K562 (cell line): ENCODE data around the gene LATS1. TPM values are rescaled to one million over a fixed set of nuclear protein-coding genes. Genes with fewer than 3 reads are reported as not detected.

ENCODE experiments used
- ATAC-seq: fragments of 200-7000 bp; cut with Tn5 transposase; 3 replicates; pipeline ENCODE4 v1.9.1; 2020; ENCODE audit warnings: moderate library complexity
- BruUV-seq: library from RNA; stranded (reverse); fragments of 400-500 nt; replicated peaks from 2 replicates; lab custom pipeline; 2021; lab: Mats Ljungman, UMichigan
- CTCF ChIA-PET: fragments of 300-600 bp; formaldehyde crosslinking; extraction: SDS; loops from one replicate; lab custom pipeline; 2021; ENCODE audit warnings: low intra/inter-chr PET ratio; lab: Yijun Ruan, JAX
- POLR2A ChIA-PET: fragments of 300-600, 350-650 bp; sonication (Branson Sonifier 250); formaldehyde crosslinking; extraction: SDS; loops from one replicate; lab custom pipeline; 2021; ENCODE audit warnings: antibody characterized with exemption, inconsistent platforms; lab: Yijun Ruan, JAX
- DNase-seq, 4 experiments: peaks; one replicate each; pipeline versions ENCODE4 v3.0.0 to v3.0.0-alpha.2; 2011 to 2018; ENCODE audit warnings: low spot score in 3 of 4, mixed read lengths in 3 of 4; ENCODE audit errors: extremely low read depth in 1 of 4
- FAIRE-seq: peaks from 2 replicates; lab custom pipeline; 2011; peaks lifted over from hg19 to GRCh38; lab: Jason Lieb, UNC
- H2AFZ ChIP-seq: 2 replicates; pipeline ENCODE4 v1.6.0; 2011; ENCODE audit warnings: low read depth, low read length, control low read depth, inconsistent platforms
- H3K27ac ChIP-seq: fragments of 200-600 bp; 3 replicates; pipeline ENCODE4 v1.8.0; 2011; ENCODE audit warnings: low read depth, mild to moderate bottlenecking, control low read depth, inconsistent platforms, low read length, moderate library complexity, mixed read lengths; ENCODE audit errors: extremely low read depth
- H3K27me3 ChIP-seq, 2 experiments: fragments of 300-600 bp in 1 of 2; 2 replicates in 1 of 2; 3 replicates in 1 of 2; pipeline versions ENCODE4 v1.6.0 to v1.8.0; 2011; ENCODE audit warnings: inconsistent platforms in 2 of 2, low read length in 2 of 2, mild to moderate bottlenecking in 1 of 2, mixed read lengths in 1 of 2, moderate library complexity in 1 of 2; ENCODE audit not compliant: control insufficient read depth in 2 of 2, insufficient read depth in 2 of 2
- H3K36me3 ChIP-seq: fragments of 300-600 bp; 3 replicates; pipeline ENCODE4 v1.8.0; 2011; ENCODE audit warnings: mild to moderate bottlenecking, low read length, inconsistent platforms; ENCODE audit not compliant: control insufficient read depth, insufficient read depth
- H3K4me1 ChIP-seq, 2 experiments: fragments of 200-600 bp in 1 of 2; replicated peaks in 1 of 2; 2 replicates in 1 of 2; 3 replicates in 1 of 2; pipeline versions ENCODE4 v1.5.1 to v1.8.0; 2011; ENCODE audit warnings: inconsistent platforms in 2 of 2, low read length in 2 of 2, mild to moderate bottlenecking in 1 of 2, mixed read lengths in 1 of 2, moderate library complexity in 1 of 2; ENCODE audit not compliant: control insufficient read depth in 2 of 2, insufficient read depth in 2 of 2
- H3K4me2 ChIP-seq: 2 replicates; pipeline ENCODE4 v1.6.1; 2011; ENCODE audit warnings: low read length, control low read depth, inconsistent platforms, mixed read lengths; ENCODE audit not compliant: insufficient read depth
- H3K4me3 ChIP-seq: fragments of 200-600 bp; sonication (generic), shearing (Covaris generic); 2 replicates; pipeline ENCODE4 v1.5.1; 2016; ENCODE audit warnings: control low read depth, inconsistent platforms
- H3K79me2 ChIP-seq: fragments of 200-600 bp; 3 replicates; pipeline ENCODE4 v1.8.0; 2011; ENCODE audit warnings: low read length, inconsistent platforms; ENCODE audit not compliant: control insufficient read depth, insufficient read depth
- H3K9ac ChIP-seq, 2 experiments: 2 replicates each; pipeline versions ENCODE4 v1.6.0 to v1.6.1; 2011; ENCODE audit warnings: low read depth in 2 of 2, low read length in 2 of 2, control low read depth in 1 of 2, inconsistent platforms in 1 of 2, mild to moderate bottlenecking in 1 of 2, mixed read lengths in 1 of 2; ENCODE audit not compliant: insufficient read depth in 1 of 2
- H3K9me1 ChIP-seq: one replicate; pipeline ENCODE4 v1.6.0; 2011; ENCODE audit warnings: inconsistent platforms, mild to moderate bottlenecking, low read length, moderate library complexity; ENCODE audit not compliant: control insufficient read depth, insufficient read depth
- H3K9me3 ChIP-seq: replicated peaks from 2 replicates; pipeline ENCODE4 v1.5.1; 2011; ENCODE audit warnings: low read depth, low read length, inconsistent platforms; ENCODE audit not compliant: control insufficient read depth, insufficient read depth
- H4K20me1 ChIP-seq: replicated peaks from 2 replicates; pipeline ENCODE4 v1.6.1; 2011; ENCODE audit warnings: low read length, inconsistent platforms, mixed read lengths; ENCODE audit not compliant: control insufficient read depth, insufficient read depth
- ATF3 ChIP-seq, 2 experiments: fragments of 450-650 bp in 1 of 2; sonication (generic) in 1 of 2; formaldehyde crosslinking in 1 of 2; IDR thresholded peaks in 1 of 2; conservative IDR thresholded peaks in 1 of 2; 2 replicates each; pipeline versions ENCODE4 v1.6.1 to v1.8.1; 2016 to 2023; ENCODE audit warnings: mild to moderate bottlenecking in 2 of 2, moderate library complexity in 2 of 2, inconsistent platforms in 1 of 2, missing genetic modification reagents in 1 of 2
- GATAD2A ChIP-seq: fragments of 450-650 bp; IDR thresholded peaks from 2 replicates; pipeline ENCODE4 v1.6.1; 2017
- HDAC2 ChIP-seq: fragments of 450-650 bp; IDR thresholded peaks from 2 replicates; pipeline ENCODE4 v1.6.1; 2016; ENCODE audit warnings: mild to moderate bottlenecking
- KAT8 ChIP-seq: fragments of 450-650 bp; IDR thresholded peaks from 2 replicates; pipeline ENCODE4 v1.6.1; 2016; ENCODE audit warnings: low read depth, mild to moderate bottlenecking
- KDM2B ChIP-seq: fragments of 250-450 bp; sonication (Bioruptor Pico); IDR thresholded peaks from 2 replicates; pipeline ENCODE4 v1.8.0; 2021; ENCODE audit warnings: mild to moderate bottlenecking, moderate library complexity
- KDM5B ChIP-seq: fragments of 200-600 bp; sonication (generic); IDR thresholded peaks from 2 replicates; pipeline ENCODE4 v1.6.1; 2012; ENCODE audit warnings: low read depth, mild to moderate bottlenecking, moderate library complexity, low read length, control low read depth, inconsistent platforms; ENCODE audit not compliant: insufficient replicate concordance
- PHF8 ChIP-seq: fragments of 200-600 bp; sonication (generic); IDR thresholded peaks from 2 replicates; pipeline ENCODE4 v1.6.1; 2012; ENCODE audit warnings: mixed run types, mild to moderate bottlenecking, inconsistent platforms, low read length, moderate library complexity, borderline replicate concordance
- RAD21 ChIP-seq, 2 experiments: fragments of 250-450 bp in 1 of 2; fragments of 450-650 bp in 1 of 2; sonication (Bioruptor Pico) in 1 of 2; formaldehyde crosslinking in 1 of 2; IDR thresholded peaks in 1 of 2; conservative IDR thresholded peaks in 1 of 2; 2 replicates each; pipeline versions ENCODE4 v1.4.0 to v1.8.0; 2020 to 2022; ENCODE audit warnings: mild to moderate bottlenecking in 2 of 2, moderate library complexity in 1 of 2
- SMARCC2 ChIP-seq: fragments of 450-650 bp; IDR thresholded peaks from 2 replicates; pipeline ENCODE4 v1.6.1; 2017; ENCODE audit warnings: antibody characterized with exemption, moderate library complexity, mild to moderate bottlenecking, low read depth
- XRCC3 ChIP-seq: fragments of 450-650 bp; IDR thresholded peaks from 2 replicates; pipeline ENCODE4 v1.6.1; 2017; ENCODE audit warnings: mild to moderate bottlenecking, moderate library complexity
- ZFPM2 ChIP-seq: fragments of 250-450 bp; sonication (Bioruptor Pico); IDR thresholded peaks from 2 replicates; pipeline ENCODE4 v1.5.1; 2022; ENCODE audit warnings: mild to moderate bottlenecking
- WGBS: fragments of 100-300 bp; shearing (Covaris generic); methylation state at CpG from one replicate; pipeline ENCODE4 v1.1.6; 2016; ENCODE audit warnings: low coverage, mixed read lengths; ENCODE audit not compliant: insufficient coverage; ENCODE audit errors: missing lambda C conversion rate; 5-methylcytosine and 5-hydroxymethylcytosine counted together
- in situ Hi-C: fragments of 300-500 bp; cut with MboI; formaldehyde crosslinking; loops from 4 replicates; pipeline ENCODE4 v1.15.0; 2018; ENCODE audit warnings: inconsistent platforms, mixed read lengths
- intact Hi-C: fragments of 100-400 bp; cut with micrococcal nuclease; formaldehyde crosslinking; loops from 2 replicates; pipeline ENCODE4 v1.14.2; 2022
- polyA plus RNA-seq, 8 experiments: library from polyadenylated mRNA; depleted of rRNA in 4 of 8; stranded (reverse) in 5 of 8; unstranded in 3 of 8; fragments of >200 nt; fragmentation: Nextera tagmentation in 2 of 8; fragmentation: Illumina TruSeq in 1 of 8; extraction: Ambion mirVana in 2 of 8; extraction: Trizol in 1 of 8; gene quantifications; 2 replicates each; pipeline versions ENCODE4 v1.2.1 to v1.2.3, GENCODE V29; 2011 to 2014; ENCODE audit warnings: inconsistent platforms in 1 of 8, missing spikeins in 1 of 8
- total RNA-seq, 7 experiments: library from RNA; depleted of rRNA in 6 of 7; stranded (reverse); fragments of >200 nt in 6 of 7; fragmentation: Illumina TruSeq in 2 of 7; extraction: Trizol in 2 of 7; gene quantifications; 2 replicates each; pipeline versions ENCODE4 v1.2.1 to v1.2.3, GENCODE V29; 2011 to 2021; ENCODE audit warnings: low replicate concordance in 1 of 7
- TF ChIP-seq, protein P1 (sequence below): fragments of 450-650 bp; conservative IDR thresholded peaks from 2 replicates; pipeline ENCODE4 v1.6.1; 2016; ENCODE audit warnings: missing genetic modification characterization, low read depth, mild to moderate bottlenecking, control low read depth, missing compliant biosample characterization
- TF ChIP-seq, protein P2 (sequence below): fragments of 450-650 bp; IDR thresholded peaks from 2 replicates; pipeline ENCODE4 v1.6.1; 2017; ENCODE audit warnings: antibody characterized with exemption, mild to moderate bottlenecking

LATS1 gene
- total and polyA plus RNA-seq, 9 of the 15 experiments (the other 6 are each of a cell fraction or from before 2014, with no cell fraction given), result 5.0 to 36.3 (median 18.4) TPM

GRCh38 chr6:149728499-149729234 lies 10.8 kb upstream of the LATS1 start:
- intact Hi-C loops, result loop anchor here (1.0 kb wide), 1 partner anchor 18 kb away; the partner anchor contains the start of gene NUP43
- 21% methylated on average over 5 of the region's 5 CpGs for WGBS
- Histone ChIP-seq H3K9ac (peak overlapping the region; percentile 64 to 89), H2AFZ (peak overlapping the region; percentile 58), H3K27me3 (no peaks in the 10 kb centered on the region), H3K9me1 (no peaks in the 10 kb centered on the region), H3K9me3 (no peaks in the 10 kb centered on the region), H3K27ac (peak overlapping the region; percentile 95), H3K4me2 (peak overlapping the region; percentile 72), H3K79me2 (peaks cover 14% of the 10 kb centered on the region; the same call in 2 of the 3 replicates), H4K20me1 (no peaks in the 10 kb centered on the region), H3K4me3 (no peak overlapping the region), H3K36me3 (peaks cover 85% of the 10 kb centered on the region), H3K4me1 (peaks cover 17 to 41% of the 10 kb centered on the region in 2 experiments)
- peak; percentile 96 for ATAC-seq
- in situ Hi-C loops, result loop anchor here (10.0 kb wide), 1 partner anchor 196 kb away; the partner anchor contains the start of gene RAET1G
- BruUV-seq, result no TSS peak
- DNase-seq, result peak; percentile 85 to 98 (median 92)
- CTCF ChIA-PET, result interaction anchor here (0.6 kb wide), 1 partner anchor 79 kb away, joined by 3 read pairs; no protein-coding TSS in a partner anchor
- POLR2A ChIA-PET, result interaction anchor here (0.6 to 1.4 kb wide), 7 partner anchors 11 to 50 kb away, joined by 3 to 13 read pairs (median 3); partner anchors contain the start of genes LATS1 and NUP43
- peak; percentile 99 for FAIRE-seq
- TF ChIP-seq SMARCC2, result peak; percentile 95
- TF ChIP-seq, protein P1, sequence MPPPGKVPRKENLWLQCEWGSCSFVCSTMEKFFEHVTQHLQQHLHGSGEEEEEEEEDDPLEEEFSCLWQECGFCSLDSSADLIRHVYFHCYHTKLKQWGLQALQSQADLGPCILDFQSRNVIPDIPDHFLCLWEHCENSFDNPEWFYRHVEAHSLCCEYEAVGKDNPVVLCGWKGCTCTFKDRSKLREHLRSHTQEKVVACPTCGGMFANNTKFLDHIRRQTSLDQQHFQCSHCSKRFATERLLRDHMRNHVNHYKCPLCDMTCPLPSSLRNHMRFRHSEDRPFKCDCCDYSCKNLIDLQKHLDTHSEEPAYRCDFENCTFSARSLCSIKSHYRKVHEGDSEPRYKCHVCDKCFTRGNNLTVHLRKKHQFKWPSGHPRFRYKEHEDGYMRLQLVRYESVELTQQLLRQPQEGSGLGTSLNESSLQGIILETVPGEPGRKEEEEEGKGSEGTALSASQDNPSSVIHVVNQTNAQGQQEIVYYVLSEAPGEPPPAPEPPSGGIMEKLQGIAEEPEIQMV (tag), result no peak
- TF ChIP-seq XRCC3, result no peak
- TF ChIP-seq, protein P2, sequence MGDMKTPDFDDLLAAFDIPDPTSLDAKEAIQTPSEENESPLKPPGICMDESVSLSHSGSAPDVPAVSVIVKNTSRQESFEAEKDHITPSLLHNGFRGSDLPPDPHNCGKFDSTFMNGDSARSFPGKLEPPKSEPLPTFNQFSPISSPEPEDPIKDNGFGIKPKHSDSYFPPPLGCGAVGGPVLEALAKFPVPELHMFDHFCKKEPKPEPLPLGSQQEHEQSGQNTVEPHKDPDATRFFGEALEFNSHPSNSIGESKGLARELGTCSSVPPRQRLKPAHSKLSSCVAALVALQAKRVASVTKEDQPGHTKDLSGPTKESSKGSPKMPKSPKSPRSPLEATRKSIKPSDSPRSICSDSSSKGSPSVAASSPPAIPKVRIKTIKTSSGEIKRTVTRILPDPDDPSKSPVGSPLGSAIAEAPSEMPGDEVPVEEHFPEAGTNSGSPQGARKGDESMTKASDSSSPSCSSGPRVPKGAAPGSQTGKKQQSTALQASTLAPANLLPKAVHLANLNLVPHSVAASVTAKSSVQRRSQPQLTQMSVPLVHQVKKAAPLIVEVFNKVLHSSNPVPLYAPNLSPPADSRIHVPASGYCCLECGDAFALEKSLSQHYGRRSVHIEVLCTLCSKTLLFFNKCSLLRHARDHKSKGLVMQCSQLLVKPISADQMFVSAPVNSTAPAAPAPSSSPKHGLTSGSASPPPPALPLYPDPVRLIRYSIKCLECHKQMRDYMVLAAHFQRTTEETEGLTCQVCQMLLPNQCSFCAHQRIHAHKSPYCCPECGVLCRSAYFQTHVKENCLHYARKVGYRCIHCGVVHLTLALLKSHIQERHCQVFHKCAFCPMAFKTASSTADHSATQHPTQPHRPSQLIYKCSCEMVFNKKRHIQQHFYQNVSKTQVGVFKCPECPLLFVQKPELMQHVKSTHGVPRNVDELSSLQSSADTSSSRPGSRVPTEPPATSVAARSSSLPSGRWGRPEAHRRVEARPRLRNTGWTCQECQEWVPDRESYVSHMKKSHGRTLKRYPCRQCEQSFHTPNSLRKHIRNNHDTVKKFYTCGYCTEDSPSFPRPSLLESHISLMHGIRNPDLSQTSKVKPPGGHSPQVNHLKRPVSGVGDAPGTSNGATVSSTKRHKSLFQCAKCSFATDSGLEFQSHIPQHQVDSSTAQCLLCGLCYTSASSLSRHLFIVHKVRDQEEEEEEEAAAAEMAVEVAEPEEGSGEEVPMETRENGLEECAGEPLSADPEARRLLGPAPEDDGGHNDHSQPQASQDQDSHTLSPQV, result peak; percentile 79; the same call in 1 of the 2 replicates
- TF ChIP-seq GATAD2A, result peak; percentile 99
- no peak; the same call in 1 of the 2 replicates for TF ChIP-seq PHF8
- no peak for TF ChIP-seq KAT8
- peak; percentile 96 for TF ChIP-seq HDAC2
- TF ChIP-seq RAD21 (CRISPR knock-in tag; conservative IDR thresholded peaks at IDR 0.05 in 1 of 2, IDR thresholded peaks at IDR 0.05 in 1 of 2), result peak; percentile 25 to 36; a peak in 2 of 4 replicates
- no peak for TF ChIP-seq ZFPM2
- TF ChIP-seq KDM5B, result no peak
- no peak for TF ChIP-seq ATF3 (IDR thresholded peaks at IDR 0.05)
- TF ChIP-seq ATF3 (CRISPR knock-in tag; conservative IDR thresholded peaks at IDR 0.05), result no peak
- TF ChIP-seq KDM2B (CRISPR knock-in tag), result no peak
